ENCODE measurements around the gene TTLL5. TPM values are rescaled to one million over a fixed set of nuclear protein-coding genes. Genes with fewer than 3 reads are reported as not detected.
A peak's percentile ranks its signal among the peaks of the same experiment; 100 is the strongest.

Gene TTLL5
- total RNA-seq, 1 experiment from 2014 or later = 35.7 TPM

DNA sequence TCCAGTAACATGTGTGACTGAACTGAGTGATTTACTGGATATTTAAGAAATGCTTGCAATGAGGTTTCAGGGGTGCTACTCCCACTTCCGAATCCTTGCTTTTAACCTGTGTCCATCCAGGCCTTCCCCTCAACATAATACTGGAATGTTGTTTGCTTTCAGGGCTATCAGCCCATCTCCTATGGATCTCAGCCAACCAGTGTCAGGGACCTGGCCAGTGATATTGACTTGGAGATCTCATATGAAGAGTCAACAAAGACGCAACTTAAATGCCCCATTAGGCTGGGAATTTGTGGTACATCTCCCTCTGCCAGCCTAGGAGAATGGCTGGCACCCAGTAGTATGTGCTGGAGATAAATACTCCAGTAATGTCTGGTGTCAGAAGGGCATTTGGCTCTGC is 323.6 kb downstream of the TTLL5 start:
- TF ChIP-seq CTCF (conservative IDR thresholded peaks at IDR 0.05) = no peak

More for the DNA sequence above, 323.6 kb downstream of the TTLL5 start:
- no peak overlapping the region for H3K4ac ChIP-seq (ENCODE audit: low read depth, low read length)
- H2BK120ac ChIP-seq (ENCODE audit: low read depth, low read length, poor library complexity, severe bottlenecking) = no peak overlapping the region
- H3K4me1 ChIP-seq (ENCODE audit: insufficient read depth, low read length) = no peaks in the 10 kb centered on the region
- DNase-seq = no peak
- no peak overlapping the region for H3K56ac ChIP-seq (ENCODE audit: insufficient read length, low read depth, low read length)
- H3K4me1 Mint-ChIP-seq = peaks cover 23 to 25% of the 10 kb centered on the region in 2 experiments
- no peak overlapping the region for H2BK15ac ChIP-seq (ENCODE audit: low read depth, low read length)
- H3K14ac ChIP-seq (ENCODE audit: insufficient read depth, low read length) = no peak overlapping the region
- H3K9me3 ChIP-seq (ENCODE audit: control insufficient read depth, low read depth, low read length) = no peaks in the 10 kb centered on the region
- no peak overlapping the region for H2AFZ ChIP-seq (ENCODE audit: low read length)
- peaks cover 0 to 3% (median 0%) of the 10 kb centered on the region in 3 experiments; a peak in 4 of 7 replicates for H3K36me3 Mint-ChIP-seq (ENCODE audit: insufficient read depth in 1 of 3, low read depth in 3 of 3)
- no peaks in the 10 kb centered on the region for H4K20me1 ChIP-seq (ENCODE audit: control insufficient read depth, insufficient read depth, insufficient read length)
- WGBS (ENCODE audit: extremely low coverage, insufficient read length, low lambda C conversion rate) = no CpG with 5 or more reads among the region's 2 CpGs
- peaks cover 12% of the 10 kb centered on the region for H3K23me2 ChIP-seq (ENCODE audit: insufficient read length, low read depth, low read length, poor library complexity, severe bottlenecking)
- no peak overlapping the region for H2BK20ac ChIP-seq (ENCODE audit: low read depth, low read length, poor library complexity, severe bottlenecking)
- peak overlapping the region in 1 of 2 experiments; percentile 6; a peak in 2 of 5 replicates for H3K4me3 Mint-ChIP-seq
- H2BK5ac ChIP-seq (ENCODE audit: insufficient read length, low read length) = no peak overlapping the region
- H3K79me2 ChIP-seq (ENCODE audit: insufficient read depth, low read length) = no peaks in the 10 kb centered on the region
- no peak overlapping the region for H3K9ac ChIP-seq (ENCODE audit: extremely low read depth, insufficient read length, low read length)
- H2BK12ac ChIP-seq (ENCODE audit: insufficient read length, low read depth, low read length) = no peak overlapping the region
- peaks cover 54% of the 10 kb centered on the region for H3K27me3 Mint-ChIP-seq (ENCODE audit: low read depth)
- no peak overlapping the region for H3K23ac ChIP-seq (ENCODE audit: insufficient read length, low read depth, low read length)
- H3K4me2 ChIP-seq (ENCODE audit: insufficient read depth, insufficient read length, low read length) = no peak overlapping the region
- H3K27me3 ChIP-seq (ENCODE audit: insufficient read depth, low read length) = peaks cover 2% of the 10 kb centered on the region; the same call in 1 of the 2 replicates
- H4K8ac ChIP-seq (replicated peaks; ENCODE audit: insufficient read length, low read depth, low read length) = no peak overlapping the region
- H3T11ph ChIP-seq (ENCODE audit: low read length) = no peak overlapping the region
- no peak overlapping the region for H2AK5ac ChIP-seq (ENCODE audit: insufficient read length, low read length)
- H3K27ac Mint-ChIP-seq = no peak overlapping the region
- no peak overlapping the region for H4K5ac ChIP-seq (ENCODE audit: insufficient read length, low read depth, low read length)
- H3K18ac ChIP-seq (ENCODE audit: insufficient read length, low read depth, low read length) = no peak overlapping the region
- H3K79me1 ChIP-seq (ENCODE audit: insufficient read depth, low read depth, low read length, poor library complexity, severe bottlenecking) = no peaks in the 10 kb centered on the region
- H3K27ac ChIP-seq (ENCODE audit: insufficient read length, low read depth, low read length) = no peak overlapping the region
- H4K91ac ChIP-seq (ENCODE audit: insufficient read length, low read depth, low read length) = no peak overlapping the region
- no peaks in the 10 kb centered on the region; a peak in 1 of 5 replicates for H3K9me3 Mint-ChIP-seq
